HCT116 (cell line): ENCODE results near the gene HS6ST1.

Experiments used
- EGR1 ChIP-seq: IDR thresholded peaks from 2 replicates; pipeline ENCODE4 v1.6.1; 2012; ENCODE audit warnings: low read depth
- ELF1 ChIP-seq: IDR thresholded peaks from 2 replicates; pipeline ENCODE4 v1.6.1; 2012; ENCODE audit warnings: low read depth, borderline replicate concordance
- POLR2A ChIP-seq: IDR thresholded peaks from 2 replicates; pipeline ENCODE4 v1.7.0; 2011; ENCODE audit warnings: borderline replicate concordance; ENCODE audit not compliant: insufficient read depth, insufficient read length; ENCODE audit errors: extremely low read depth
- RAD21 ChIP-seq: IDR thresholded peaks from 2 replicates; pipeline ENCODE4 v1.6.1; 2012; ENCODE audit warnings: low read depth, mild to moderate bottlenecking
- SRF ChIP-seq: IDR thresholded peaks from 2 replicates; pipeline ENCODE4 v1.6.1; 2012; ENCODE audit warnings: low read depth
- YY1 ChIP-seq: IDR thresholded peaks from 2 replicates; pipeline ENCODE4 v1.6.1; 2011; ENCODE audit warnings: low read length, low read depth, moderate library complexity, mild to moderate bottlenecking; ENCODE audit not compliant: insufficient replicate concordance; ENCODE audit errors: extremely low read depth
- ZFX ChIP-seq: fragments of 450-650 bp; IDR thresholded peaks from 2 replicates; pipeline ENCODE4 v1.6.1; 2017
- TF ChIP-seq, protein P1 (sequence below): IDR thresholded peaks from 2 replicates; pipeline ENCODE4 v1.6.1; 2012
- TF ChIP-seq, protein P2 (sequence below), 3 experiments: fragments of 200-600 bp in 1 of 3; sonication (generic) in 1 of 3; IDR thresholded peaks in 2 of 3; conservative IDR thresholded peaks in 1 of 3; 2 replicates each; pipeline ENCODE4 v1.5.1; 2012 to 2017; ENCODE audit warnings: low read depth in 2 of 3, low read length in 2 of 3, antibody characterized with exemption in 1 of 3, borderline replicate concordance in 1 of 3, control low read depth in 1 of 3, mild to moderate bottlenecking in 1 of 3, mixed read lengths in 1 of 3, mixed run types in 1 of 3, moderate library complexity in 1 of 3; ENCODE audit not compliant: insufficient read depth in 1 of 3

DNA sequence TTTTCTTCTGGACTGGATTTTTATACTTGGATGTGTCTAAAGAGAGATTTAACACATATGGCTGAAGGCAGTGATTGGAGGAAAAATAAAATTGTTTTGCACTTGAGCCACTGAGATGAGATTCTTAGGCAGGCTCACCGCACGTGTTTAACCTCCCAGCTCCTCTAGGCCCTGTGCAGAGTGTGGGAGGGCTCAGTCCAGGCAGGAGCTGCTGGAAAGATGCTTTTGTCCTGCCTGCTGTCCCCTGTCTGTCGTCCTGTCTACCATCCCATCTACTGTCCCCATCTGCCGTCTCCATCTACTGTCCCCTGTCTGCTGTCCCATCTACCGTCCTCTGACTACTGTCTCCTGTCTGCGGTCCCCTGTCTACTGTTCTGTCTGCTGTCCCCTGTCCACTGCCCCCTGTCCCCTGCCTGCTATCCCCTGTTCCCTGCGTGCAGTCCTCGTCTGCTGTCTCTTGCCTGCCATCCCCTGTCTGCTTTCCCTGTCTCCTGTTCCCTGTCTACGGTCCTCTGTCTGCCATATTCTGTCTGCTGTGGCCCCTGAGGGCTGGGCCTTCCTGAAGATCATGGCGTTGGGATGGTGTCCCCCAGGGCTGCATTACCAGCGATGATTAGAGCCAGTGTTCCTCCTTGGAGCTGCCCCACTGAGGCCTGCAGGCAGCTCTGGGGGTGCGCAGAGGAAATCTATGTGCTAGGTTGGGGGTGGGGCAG lies 43.7 kb upstream of the HS6ST1 start:
- TF ChIP-seq YY1 (no peak), POLR2A (no peak), SRF (no peak), ZFX (no peak), RAD21 (no peak), ELF1 (no peak), EGR1 (no peak)
- TF ChIP-seq, protein P1, sequence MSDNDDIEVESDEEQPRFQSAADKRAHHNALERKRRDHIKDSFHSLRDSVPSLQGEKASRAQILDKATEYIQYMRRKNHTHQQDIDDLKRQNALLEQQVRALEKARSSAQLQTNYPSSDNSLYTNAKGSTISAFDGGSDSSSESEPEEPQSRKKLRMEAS = no peak
- TF ChIP-seq, protein P2, sequence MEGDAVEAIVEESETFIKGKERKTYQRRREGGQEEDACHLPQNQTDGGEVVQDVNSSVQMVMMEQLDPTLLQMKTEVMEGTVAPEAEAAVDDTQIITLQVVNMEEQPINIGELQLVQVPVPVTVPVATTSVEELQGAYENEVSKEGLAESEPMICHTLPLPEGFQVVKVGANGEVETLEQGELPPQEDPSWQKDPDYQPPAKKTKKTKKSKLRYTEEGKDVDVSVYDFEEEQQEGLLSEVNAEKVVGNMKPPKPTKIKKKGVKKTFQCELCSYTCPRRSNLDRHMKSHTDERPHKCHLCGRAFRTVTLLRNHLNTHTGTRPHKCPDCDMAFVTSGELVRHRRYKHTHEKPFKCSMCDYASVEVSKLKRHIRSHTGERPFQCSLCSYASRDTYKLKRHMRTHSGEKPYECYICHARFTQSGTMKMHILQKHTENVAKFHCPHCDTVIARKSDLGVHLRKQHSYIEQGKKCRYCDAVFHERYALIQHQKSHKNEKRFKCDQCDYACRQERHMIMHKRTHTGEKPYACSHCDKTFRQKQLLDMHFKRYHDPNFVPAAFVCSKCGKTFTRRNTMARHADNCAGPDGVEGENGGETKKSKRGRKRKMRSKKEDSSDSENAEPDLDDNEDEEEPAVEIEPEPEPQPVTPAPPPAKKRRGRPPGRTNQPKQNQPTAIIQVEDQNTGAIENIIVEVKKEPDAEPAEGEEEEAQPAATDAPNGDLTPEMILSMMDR (IDR thresholded peaks at IDR 0.05 in 2 of 3, conservative IDR thresholded peaks at IDR 0.05 in 1 of 3; ENCODE audit: borderline replicate concordance in 1 of 3, insufficient read depth in 1 of 3, low read depth in 2 of 3, low read length in 2 of 3) = no peak
